Thyroid gland (tissue), 4 donors: ENCODE data around the gene CCDC7.

ENCODE experiments used
- POLR2A ChIP-seq, 2 donors: fragments of 450-650 bp; IDR thresholded peaks; one replicate each; pipeline ENCODE4 v1.6.1; 2017; ENCODE audit warnings: antibody characterized with exemption in 2 of 2, mild to moderate bottlenecking in 2 of 2, moderate library complexity in 1 of 2
- TF ChIP-seq, protein P1 (sequence below), 6 experiments: fragments of 200-600 bp in 3 of 6; fragments of 450-650 bp in 3 of 6; sonication (generic) in 3 of 6; IDR thresholded peaks; one replicate each; pipeline ENCODE4 v1.5.1; 2016 to 2019; ENCODE audit warnings: antibody characterized with exemption in 6 of 6, mild to moderate bottlenecking in 2 of 6, inconsistent platforms in 1 of 6, moderate library complexity in 1 of 6

DNA sequence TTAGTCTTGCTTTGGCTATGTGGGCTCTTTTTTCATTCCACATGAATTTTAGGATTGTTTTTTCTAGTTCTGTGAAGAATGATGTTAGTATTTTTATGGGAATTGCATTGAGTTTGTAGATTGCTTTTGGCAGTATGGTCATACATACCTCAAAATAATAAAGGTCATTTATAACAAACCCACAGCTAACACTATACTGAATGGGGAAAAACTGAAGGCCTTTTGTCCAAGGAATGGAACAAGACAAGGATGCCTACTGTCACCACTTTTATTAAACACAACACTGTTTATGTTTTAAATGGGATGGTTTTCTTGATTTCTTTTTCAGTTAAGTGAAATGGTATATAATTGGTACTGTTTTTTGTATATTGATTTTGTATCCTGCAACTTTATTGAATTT, 84.3 kb downstream of the CCDC7 start:
- TF ChIP-seq POLR2A (IDR thresholded peaks at IDR 0.05) = no peak
- TF ChIP-seq, protein P1, sequence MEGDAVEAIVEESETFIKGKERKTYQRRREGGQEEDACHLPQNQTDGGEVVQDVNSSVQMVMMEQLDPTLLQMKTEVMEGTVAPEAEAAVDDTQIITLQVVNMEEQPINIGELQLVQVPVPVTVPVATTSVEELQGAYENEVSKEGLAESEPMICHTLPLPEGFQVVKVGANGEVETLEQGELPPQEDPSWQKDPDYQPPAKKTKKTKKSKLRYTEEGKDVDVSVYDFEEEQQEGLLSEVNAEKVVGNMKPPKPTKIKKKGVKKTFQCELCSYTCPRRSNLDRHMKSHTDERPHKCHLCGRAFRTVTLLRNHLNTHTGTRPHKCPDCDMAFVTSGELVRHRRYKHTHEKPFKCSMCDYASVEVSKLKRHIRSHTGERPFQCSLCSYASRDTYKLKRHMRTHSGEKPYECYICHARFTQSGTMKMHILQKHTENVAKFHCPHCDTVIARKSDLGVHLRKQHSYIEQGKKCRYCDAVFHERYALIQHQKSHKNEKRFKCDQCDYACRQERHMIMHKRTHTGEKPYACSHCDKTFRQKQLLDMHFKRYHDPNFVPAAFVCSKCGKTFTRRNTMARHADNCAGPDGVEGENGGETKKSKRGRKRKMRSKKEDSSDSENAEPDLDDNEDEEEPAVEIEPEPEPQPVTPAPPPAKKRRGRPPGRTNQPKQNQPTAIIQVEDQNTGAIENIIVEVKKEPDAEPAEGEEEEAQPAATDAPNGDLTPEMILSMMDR (IDR thresholded peaks at IDR 0.05) = no peak
